Heart right ventricle (tissue), 16 donors: ENCODE data around the gene C6orf120. TPM values are rescaled to one million over a fixed set of nuclear protein-coding genes. Genes with fewer than 3 reads are reported as not detected.
A peak's percentile ranks its signal among the peaks of the same experiment; 100 is the strongest.

ENCODE experiments used
- ATAC-seq, 8 donors: fragments of 200-7000 bp; cut with Tn5 transposase; one replicate each; pipeline ENCODE4 v1.9.1; 2020; ENCODE audit warnings: mild to moderate bottlenecking in 8 of 8, moderate library complexity in 8 of 8, moderate number of reproducible peaks in 1 of 8
- DNase-seq, 2 donors: peaks; one replicate each; pipeline ENCODE4 v3.0.0-alpha.2; 2020
- H3K27ac ChIP-seq, 10 donors: fragments of 200-600 bp; sonication (generic) in 2 of 10; one replicate each; pipeline versions ENCODE4 v1.5.0 to v1.8.0; 2020 to 2022; ENCODE audit warnings: mild to moderate bottlenecking in 3 of 10
- H3K27me3 ChIP-seq, 7 donors: fragments of 200-600 bp; one replicate each; pipeline ENCODE4 v1.8.0; 2021 to 2022; ENCODE audit warnings: mild to moderate bottlenecking in 2 of 7
- H3K36me3 ChIP-seq, 9 donors: fragments of 200-600 bp; sonication (generic) in 1 of 9; one replicate each; pipeline versions ENCODE4 v1.5.0 to v1.8.0; 2020 to 2022; ENCODE audit warnings: mild to moderate bottlenecking in 2 of 9
- H3K4me1 ChIP-seq, 9 donors: fragments of 200-600 bp; sonication (generic) in 1 of 9; one replicate each; pipeline versions ENCODE4 v1.5.0 to v1.8.0; 2020 to 2022; ENCODE audit warnings: mild to moderate bottlenecking in 4 of 9
- H3K4me3 ChIP-seq, 10 donors: fragments of 200-600 bp; sonication (generic) in 2 of 10; one replicate each; pipeline versions ENCODE4 v1.5.0 to v1.8.0; 2020 to 2022; ENCODE audit warnings: mild to moderate bottlenecking in 7 of 10, moderate library complexity in 2 of 10
- H3K9me3 ChIP-seq, 11 donors: fragments of 200-600 bp in 10 of 11; sonication (generic) in 2 of 11; one replicate each; pipeline versions ENCODE4 v1.5.0 to v1.8.0; 2013 to 2022; ENCODE audit warnings: mild to moderate bottlenecking in 2 of 11, control low read depth in 1 of 11, moderate library complexity in 1 of 11
- CTCF ChIP-seq, 9 donors: fragments of 200-600 bp; sonication (generic) in 2 of 9; IDR thresholded peaks; one replicate each; pipeline versions ENCODE4 v1.5.0 to v1.8.0; 2021 to 2022; ENCODE audit warnings: antibody characterized with exemption in 9 of 9, mild to moderate bottlenecking in 5 of 9, moderate library complexity in 1 of 9
- WGBS, 2 donors: extraction: QIAGEN DNeasy Blood & Tissue Kit; methylation state at CpG; one replicate each; pipeline ENCODE4 v1.1.7; 2013; ENCODE audit warnings: inconsistent platforms in 1 of 2; 5-methylcytosine and 5-hydroxymethylcytosine counted together
- intact Hi-C, 10 donors: fragments of 100-400 bp; cut with DNase I; formaldehyde crosslinking; loops; one replicate each; pipeline versions ENCODE4 v1.11.1 to v1.14.2; 2022
- polyA plus RNA-seq, 2 donors: library from polyadenylated mRNA; stranded (reverse); fragments of 200-250 nt; gene quantifications; one replicate each; pipeline ENCODE4 v1.2.3, GENCODE V29; 2013
- total RNA-seq, 10 donors: library from RNA; stranded (reverse); fragmentation: NEBNext Ultra II Directional in 3 of 10; extraction: Animal tissue kit (Norgen Biotek cat#: 25700) in 3 of 10; gene quantifications; one replicate each; pipeline versions ENCODE4 v1.2.1 to v1.2.4, GENCODE V29; 2021 to 2023
- donor health status: Arrhythmogenic right ventricular cardiomyopathy.
- donor health status: ischemic (EF 13 %, LVEDD 7.1; RV severe dilation, severe dysfunction).
- donor health status: healthy with polysubstance abuse.
- donor health status: DM: no; HTN: yes; CAD: no.
- donor health status: DM: no; HTN: no; CAD: no.
- donor health status: ischemic (EF 25% LVEDD 6.9; RV normal size, moderate dysfunction).
- donor health status: ischemic (EF 25% LVEDD 5.7; RV mildly dilated, moderate dysfunction).
- donor health status: healthy.
- donor health status: DM: yes; HTN: yes; CAD: no.
- donor health status: Ischemic cardiomyopathy.
- donor health status: ischemic (EF 35%, LVEDD 5.7; RV mildly dilated, moderate dysfunction).
- donor health status: nonischemic (EF 11% LVEDD 7.7; RV severe dilation, severe dysfunction).
- donor health status: DM: yes; HTN: yes; CAD: no.
- donor health status: PGD.
- donor health status: ischemic (EF 29% LVEDD 5.4; RV normal size, mild dysfunction).
- donor health status: nonischemic (EF 23%, LVEDD 6.1; RV moderate dilation, normal function).

C6orf120 gene
- total and polyA plus RNA-seq, 12 donors = 2.4 to 18.9 (median 13.6) TPM

DNA sequence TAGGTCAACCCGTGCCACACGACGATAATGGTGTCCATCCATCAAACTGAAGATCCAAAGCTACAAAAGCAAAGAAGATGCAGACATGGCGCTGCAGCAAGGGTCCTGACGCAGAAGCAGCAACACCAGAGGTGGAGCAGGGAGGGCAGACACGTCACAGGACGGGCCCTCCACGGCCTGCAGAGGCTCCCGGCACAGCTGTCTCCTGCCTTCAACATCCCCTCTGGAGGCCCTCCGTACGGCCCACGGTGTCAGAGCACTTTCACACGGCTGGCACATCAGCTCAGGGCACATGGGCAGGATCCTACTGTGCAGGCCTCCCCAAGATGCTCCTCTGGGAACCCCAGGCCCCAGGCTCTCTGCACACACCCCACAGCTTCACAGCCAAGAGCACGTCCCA lies 37.7 kb upstream of the C6orf120 start:
- H3K9me3 ChIP-seq = no peaks in the 10 kb centered on the region
- no peaks in the 10 kb centered on the region for H3K27me3 ChIP-seq
- peaks cover 0 to 85% (median 9%) of the 10 kb centered on the region in 9 donors for H3K36me3 ChIP-seq
- DNase-seq = no peak
- no peak for TF ChIP-seq CTCF (IDR thresholded peaks at IDR 0.05)
- peaks cover 0 to 6% (median 2%) of the 10 kb centered on the region in 9 donors for H3K4me1 ChIP-seq
- no peak overlapping the region for H3K27ac ChIP-seq
- H3K4me3 ChIP-seq = no peak overlapping the region
- intact Hi-C loops = no loop called here
- ATAC-seq = peak in 1 of 8 donors; percentile 50
- 94 to 95% methylated on average over 14 of the region's 14 CpGs for WGBS, 2 donors

GRCh38 chr6:169665289-169665688 lies 36.6 kb upstream of the C6orf120 start:
- intact Hi-C loops = no loop called here
- Histone ChIP-seq H3K4me1 (peaks cover 0 to 12% (median 8%) of the 10 kb centered on the region in 9 donors), H3K4me3 (no peak overlapping the region), H3K9me3 (no peaks in the 10 kb centered on the region), H3K36me3 (peaks cover 0 to 82% (median 9%) of the 10 kb centered on the region in 9 donors), H3K27ac (no peak overlapping the region), H3K27me3 (no peaks in the 10 kb centered on the region)
- ATAC-seq (no peak), DNase-seq (no peak)
- 85 to 92% methylated on average over 9 of the region's 9 CpGs for WGBS, 2 donors
- no peak for TF ChIP-seq CTCF (IDR thresholded peaks at IDR 0.05)

DNA sequence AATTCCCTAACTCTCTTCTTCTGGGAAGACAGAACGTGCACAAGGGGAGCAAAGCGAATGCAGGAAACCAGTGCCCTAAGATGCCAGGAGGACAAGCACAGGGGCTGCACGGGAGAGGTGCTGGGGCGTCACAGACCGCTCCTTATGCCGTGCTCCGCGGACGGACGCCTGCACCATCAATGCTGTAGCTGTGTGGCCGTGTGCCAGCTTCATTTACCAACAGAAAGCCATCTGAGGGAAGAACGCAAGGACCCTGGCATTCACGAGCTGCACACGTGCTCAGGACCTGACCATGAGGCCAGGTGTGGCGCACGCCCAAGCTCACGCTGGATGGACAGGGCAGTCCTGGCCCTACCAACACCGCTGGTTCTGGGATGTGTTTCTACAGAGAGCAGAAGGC lies 35.5 kb upstream of the C6orf120 start:
- 96 to 98% methylated on average over 18 of the region's 18 CpGs for WGBS, 2 donors
- Histone ChIP-seq H3K27ac (no peak overlapping the region), H3K4me3 (no peak overlapping the region), H3K27me3 (no peaks in the 10 kb centered on the region), H3K9me3 (no peaks in the 10 kb centered on the region), H3K36me3 (peaks cover 0 to 82% (median 9%) of the 10 kb centered on the region in 9 donors), H3K4me1 (peaks cover 0 to 18% (median 9%) of the 10 kb centered on the region in 9 donors)
- intact Hi-C loops = no loop called here
- DNase-seq (no peak), ATAC-seq (no peak)
- TF ChIP-seq CTCF (IDR thresholded peaks at IDR 0.05) = no peak

DNA sequence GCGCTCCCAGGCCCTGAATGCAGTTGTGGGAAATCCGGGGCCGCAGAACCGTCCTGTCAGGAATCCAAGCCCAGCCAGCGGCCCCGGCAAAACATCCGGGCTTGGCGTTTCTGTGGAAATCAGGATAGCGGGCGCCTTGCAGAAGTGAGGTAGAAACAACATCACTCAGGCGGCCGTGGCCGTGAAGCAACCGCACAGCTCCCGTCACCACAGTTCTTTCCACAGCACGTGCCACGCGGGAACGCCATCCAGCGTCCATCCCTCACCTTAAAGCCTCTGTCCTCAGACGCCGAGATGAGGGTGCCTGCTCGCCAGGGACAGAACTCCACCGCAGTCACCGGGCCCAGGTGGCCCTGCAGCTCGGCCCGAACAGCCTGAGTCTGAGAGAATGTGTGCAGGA lies 34.2 kb upstream of the C6orf120 start:
- Histone ChIP-seq H3K36me3 (peaks cover 0 to 80% (median 9%) of the 10 kb centered on the region in 9 donors), H3K27me3 (no peaks in the 10 kb centered on the region), H3K9me3 (no peaks in the 10 kb centered on the region), H3K27ac (no peak overlapping the region), H3K4me1 (peaks cover 0 to 18% (median 9%) of the 10 kb centered on the region in 9 donors), H3K4me3 (no peak overlapping the region)
- 97% methylated on average over 27 of the region's 27 CpGs for WGBS, 2 donors
- ATAC-seq (no peak), DNase-seq (no peak)
- TF ChIP-seq CTCF (IDR thresholded peaks at IDR 0.05) = no peak
- intact Hi-C loops = no loop called here
